Memory B cell (primary cell): Measurements from ENCODE around the gene ICOS.

ENCODE experiments used
- ATAC-seq: fragments of 150-1000 bp; cut with Tn5 transposase; 2 replicates; pipeline ENCODE4 v1.10.0; 2021; ENCODE audit warnings: low read depth, mild to moderate bottlenecking, moderate library complexity
- DNase-seq, 2 donors: peaks; one replicate each; pipeline ENCODE4 v3.0.0; 2022; ENCODE audit warnings: low spot score in 2 of 2
- H3K27ac Mint-ChIP-seq: one replicate; pipeline ENCODE4 v1.8.0; 2022; ENCODE audit warnings: mild to moderate bottlenecking, moderate library complexity, mixed read lengths
- H3K27me3 Mint-ChIP-seq: one replicate; pipeline ENCODE4 v1.8.0; 2022; ENCODE audit warnings: mixed read lengths
- H3K36me3 Mint-ChIP-seq: one replicate; pipeline ENCODE4 v1.8.0; 2022; ENCODE audit warnings: mild to moderate bottlenecking, mixed read lengths
- H3K4me1 Mint-ChIP-seq: one replicate; pipeline ENCODE4 v1.8.0; 2022; ENCODE audit warnings: mixed read lengths
- H3K4me3 Mint-ChIP-seq: one replicate; pipeline ENCODE4 v1.8.0; 2022; ENCODE audit warnings: mild to moderate bottlenecking, moderate library complexity, mixed read lengths
- H3K9me3 Mint-ChIP-seq: one replicate; pipeline ENCODE4 v1.8.0; 2022; ENCODE audit warnings: mixed read lengths

ICOS gene

GRCh38 chr2:203997481-203997880 lies 60.9 kb downstream of the ICOS start:
- DNase-seq (no peak), ATAC-seq (no peak)
- H3K36me3 Mint-ChIP-seq = no peaks in the 10 kb centered on the region
- H3K4me1 Mint-ChIP-seq = no peaks in the 10 kb centered on the region
- H3K9me3 Mint-ChIP-seq = peaks cover 2% of the 10 kb centered on the region
- peaks cover 6% of the 10 kb centered on the region for H3K27me3 Mint-ChIP-seq
- H3K4me3 Mint-ChIP-seq = no peak overlapping the region
- no peak overlapping the region for H3K27ac Mint-ChIP-seq

DNA sequence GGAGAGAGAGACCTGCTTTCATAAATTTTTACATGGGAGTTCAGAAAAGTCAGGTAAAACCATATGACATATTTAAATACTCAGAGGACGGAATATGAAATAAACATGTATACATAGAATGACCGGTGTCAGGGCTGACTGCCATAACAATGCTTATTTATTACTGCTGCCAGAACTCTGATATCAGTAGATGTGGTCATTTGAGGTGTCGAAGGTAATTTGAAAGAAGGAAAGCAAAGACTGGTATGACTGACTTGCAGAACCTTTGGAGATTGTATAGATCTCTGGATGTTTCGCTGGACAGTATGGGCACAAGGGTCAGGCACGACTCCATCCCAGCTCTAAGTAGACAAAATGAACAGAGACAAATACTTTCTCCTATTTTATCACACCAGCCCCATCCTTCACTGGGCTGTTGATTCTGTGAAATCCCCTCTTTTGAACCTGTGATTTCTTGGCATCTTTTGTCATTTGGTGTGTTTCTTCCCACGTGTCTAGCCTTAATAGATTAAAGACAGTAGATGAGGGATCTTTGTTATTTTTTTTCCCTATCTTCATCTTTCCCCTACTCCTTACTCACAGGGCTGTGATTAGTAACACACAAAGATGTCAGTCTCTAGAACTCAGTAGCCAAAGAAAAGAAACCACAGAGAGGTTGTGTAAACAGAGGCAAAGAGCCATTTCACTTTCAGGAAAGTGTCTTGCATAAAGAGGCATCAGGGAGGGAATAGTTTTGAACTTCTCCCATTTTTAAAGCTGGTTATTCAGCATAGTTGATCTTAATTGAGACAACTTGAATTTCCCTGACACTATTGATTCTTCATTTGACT lies 61.6 kb downstream of the ICOS start:
- H3K36me3 Mint-ChIP-seq = no peaks in the 10 kb centered on the region

GRCh38 chr2:203999835-204000234 lies 63.3 kb downstream of the ICOS start:
- peaks cover 6% of the 10 kb centered on the region for H3K27me3 Mint-ChIP-seq
- no peak for DNase-seq
- no peak for ATAC-seq
- H3K4me3 Mint-ChIP-seq = no peak overlapping the region
- H3K9me3 Mint-ChIP-seq = peaks cover 2% of the 10 kb centered on the region
- H3K36me3 Mint-ChIP-seq = no peaks in the 10 kb centered on the region
- H3K4me1 Mint-ChIP-seq = no peaks in the 10 kb centered on the region
- no peak overlapping the region for H3K27ac Mint-ChIP-seq

More for the DNA sequence above, 61.6 kb downstream of the ICOS start:
- DNase-seq (no peak), ATAC-seq (no peak)
- Mint-ChIP-seq H3K27me3 (peaks cover 6% of the 10 kb centered on the region), H3K4me3 (no peak overlapping the region), H3K9me3 (peaks cover 2% of the 10 kb centered on the region), H3K4me1 (no peaks in the 10 kb centered on the region), H3K27ac (no peak overlapping the region)

- Mint-ChIP-seq H3K27me3 (peaks cover 6% of the 10 kb centered on the region), H3K36me3 (no peaks in the 10 kb centered on the region), H3K9me3 (peaks cover 2% of the 10 kb centered on the region), H3K27ac (no peak overlapping the region), H3K4me1 (no peaks in the 10 kb centered on the region), H3K4me3 (no peak overlapping the region)
- DNase-seq (no peak), ATAC-seq (no peak)
These were observed 63.9 kb downstream of the ICOS start for GRCh38 chr2:204000446-204000845.

GRCh38 chr2:204003276-204003990 lies 66.9 kb downstream of the ICOS start:
- no peak overlapping the region for H3K4me3 Mint-ChIP-seq
- DNase-seq (no peak), ATAC-seq (no peak)
- H3K9me3 Mint-ChIP-seq = peaks cover 3% of the 10 kb centered on the region
- no peaks in the 10 kb centered on the region for H3K36me3 Mint-ChIP-seq
- H3K4me1 Mint-ChIP-seq = no peaks in the 10 kb centered on the region
- H3K27ac Mint-ChIP-seq = no peak overlapping the region
- H3K27me3 Mint-ChIP-seq = peaks cover 6% of the 10 kb centered on the region

GRCh38 chr2:204004912-204005311 lies 68.3 kb downstream of the ICOS start:
- H3K27me3 Mint-ChIP-seq = peaks cover 4% of the 10 kb centered on the region
- peaks cover 3% of the 10 kb centered on the region for H3K9me3 Mint-ChIP-seq
- H3K4me3 Mint-ChIP-seq = no peak overlapping the region
- H3K27ac Mint-ChIP-seq = no peak overlapping the region
- ATAC-seq = no peak
- H3K36me3 Mint-ChIP-seq = no peaks in the 10 kb centered on the region
- no peaks in the 10 kb centered on the region for H3K4me1 Mint-ChIP-seq
- no peak for DNase-seq

GRCh38 chr2:204005940-204006721 lies 69.6 kb downstream of the ICOS start:
- H3K27me3 Mint-ChIP-seq = peaks cover 3% of the 10 kb centered on the region
- no peak overlapping the region for H3K4me3 Mint-ChIP-seq
- DNase-seq (no peak), ATAC-seq (no peak)
- H3K4me1 Mint-ChIP-seq = no peaks in the 10 kb centered on the region
- peaks cover 3% of the 10 kb centered on the region for H3K9me3 Mint-ChIP-seq
- no peak overlapping the region for H3K27ac Mint-ChIP-seq
- H3K36me3 Mint-ChIP-seq = no peaks in the 10 kb centered on the region

DNA sequence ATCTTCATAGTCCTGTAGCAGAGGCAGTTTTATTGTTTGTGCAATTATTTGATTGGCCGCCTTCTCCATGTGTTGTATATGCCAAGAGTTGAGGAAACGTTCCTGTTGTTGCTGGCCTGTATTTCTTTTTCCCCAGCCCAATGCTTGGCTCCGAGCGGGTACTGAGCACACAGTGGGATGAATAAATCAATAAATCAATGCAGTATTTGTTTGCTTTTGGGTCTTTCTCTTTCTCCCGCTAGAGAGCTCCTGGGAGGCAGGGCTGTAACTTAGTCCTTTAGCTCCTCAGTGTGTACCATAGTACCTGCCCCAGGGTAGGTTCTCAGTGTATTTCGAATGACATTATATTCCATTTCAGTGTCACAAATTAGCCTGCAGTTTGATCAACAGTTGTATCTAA lies 71.8 kb downstream of the ICOS start:
- H3K4me3 Mint-ChIP-seq = no peak overlapping the region
- no peaks in the 10 kb centered on the region for H3K36me3 Mint-ChIP-seq
- H3K9me3 Mint-ChIP-seq = peaks cover 2% of the 10 kb centered on the region
- H3K27me3 Mint-ChIP-seq = no peaks in the 10 kb centered on the region
- no peak for ATAC-seq
- DNase-seq = no peak
- H3K27ac Mint-ChIP-seq = no peak overlapping the region
- no peaks in the 10 kb centered on the region for H3K4me1 Mint-ChIP-seq

GRCh38 chr2:204010628-204011560 lies 74.3 kb downstream of the ICOS start:
- ATAC-seq (no peak), DNase-seq (no peak)
- H3K27ac Mint-ChIP-seq = no peak overlapping the region

More at GRCh38 chr2:204010628-204011560, 74.3 kb downstream of the ICOS start:
- H3K27me3 Mint-ChIP-seq = no peaks in the 10 kb centered on the region
- no peaks in the 10 kb centered on the region for H3K36me3 Mint-ChIP-seq
- no peak overlapping the region for H3K4me3 Mint-ChIP-seq
- peaks cover 2% of the 10 kb centered on the region for H3K9me3 Mint-ChIP-seq
- no peaks in the 10 kb centered on the region for H3K4me1 Mint-ChIP-seq
